PC-3 (cell line): ENCODE measurements around the gene MSL2. TPM values are rescaled to one million over a fixed set of nuclear protein-coding genes. Genes with fewer than 3 reads are reported as not detected.

Source experiments
- ATAC-seq: fragments of 200-7000 bp; cut with Tn5 transposase; 2 replicates; pipeline ENCODE4 v1.9.1; 2020; ENCODE audit warnings: mild to moderate bottlenecking, moderate library complexity
- BruUV-seq: library from RNA; stranded (reverse); fragments of 400-500 nt; replicated peaks from 2 replicates; lab custom pipeline; 2021; lab: Mats Ljungman, UMichigan
- CTCF ChIA-PET: fragments of 300-600 bp; sonication (Branson Sonifier 250); formaldehyde crosslinking; loops from one replicate; lab custom pipeline; 2022; ENCODE audit warnings: antibody characterized with exemption; lab: Charles Lee
- POLR2A ChIA-PET: fragments of 300-600 bp; sonication (Branson Sonifier 250); formaldehyde crosslinking; loops from one replicate; lab custom pipeline; 2022; ENCODE audit warnings: antibody characterized with exemption; ENCODE audit not compliant: unreplicated experiment; lab: Charles Lee
- DNase-seq: peaks from one replicate; pipeline ENCODE4 v3.0.0-alpha.2; 2015
- H2AFZ ChIP-seq: fragments of 300-600 bp; sonication (generic); 2 replicates; pipeline ENCODE4 v1.6.0; 2016; ENCODE audit warnings: antibody characterized with exemption, low read length
- H3F3A ChIP-seq: fragments of 300-600 bp; sonication (generic); one replicate; pipeline ENCODE4 v1.6.0; 2017; ENCODE audit warnings: antibody characterized with exemption, low read length, control low read depth, mild to moderate bottlenecking; ENCODE audit not compliant: unreplicated experiment
- H3K27ac ChIP-seq: fragments of 300-600 bp; sonication (generic); 2 replicates; pipeline ENCODE4 v1.5.1; 2016; ENCODE audit warnings: mild to moderate bottlenecking, low read length
- H3K27me3 ChIP-seq: fragments of 300-600 bp; sonication (generic); 2 replicates; pipeline ENCODE4 v1.6.1; 2016; ENCODE audit warnings: low read length, mixed read lengths
- H3K36me3 ChIP-seq: fragments of 300-600 bp; sonication (generic); 2 replicates; pipeline ENCODE4 v1.6.1; 2016; ENCODE audit warnings: low read depth, mixed run types, low read length, mixed read lengths
- H3K4me1 ChIP-seq: fragments of 300-600 bp; sonication (generic); 2 replicates; pipeline ENCODE4 v1.5.1; 2016; ENCODE audit warnings: low read length; ENCODE audit not compliant: insufficient read depth
- H3K4me2 ChIP-seq: fragments of 300-600 bp; sonication (generic); 2 replicates; pipeline ENCODE4 v1.6.0; 2016; ENCODE audit warnings: low read length
- H3K4me3 ChIP-seq: fragments of 300-600 bp; sonication (generic); 2 replicates; pipeline ENCODE4 v1.5.1; 2016; ENCODE audit warnings: mild to moderate bottlenecking, low read length, mixed read lengths
- H3K79me2 ChIP-seq: fragments of 300-600 bp; sonication (generic); 2 replicates; pipeline ENCODE4 v1.6.1; 2017; ENCODE audit warnings: low read length, mixed read lengths
- H3K9ac ChIP-seq: fragments of 300-600 bp; sonication (generic); 2 replicates; pipeline ENCODE4 v1.6.0; 2016; ENCODE audit warnings: mild to moderate bottlenecking, low read length
- H3K9me2 ChIP-seq: fragments of 300-600 bp; sonication (generic); replicated peaks from 2 replicates; pipeline ENCODE4 v1.6.1; 2016; ENCODE audit warnings: mixed run types, low read length, mixed read lengths
- H3K9me3 ChIP-seq: fragments of 300-600 bp; sonication (generic); 2 replicates; pipeline ENCODE4 v1.6.1; 2016; ENCODE audit warnings: low read length, mixed read lengths
- H4K20me1 ChIP-seq: fragments of 300-600 bp; sonication (generic); 2 replicates; pipeline ENCODE4 v1.6.1; 2016; ENCODE audit warnings: low read length, mixed read lengths
- CTCF ChIP-seq: fragments of 300-600 bp; sonication (generic); conservative IDR thresholded peaks from 2 replicates; pipeline ENCODE4 v1.5.1; 2017; ENCODE audit warnings: antibody characterized with exemption, low read depth, mild to moderate bottlenecking, low read length
- EZH2 ChIP-seq: fragments of 300-600 bp; sonication (generic); IDR thresholded peaks from one replicate; pipeline ENCODE4 v1.6.1; 2017; ENCODE audit warnings: antibody characterized with exemption, mild to moderate bottlenecking, low read length; ENCODE audit not compliant: unreplicated experiment
- EZH2phosphoT487 ChIP-seq: fragments of 300-600 bp; sonication (generic); IDR thresholded peaks from 2 replicates; pipeline ENCODE4 v1.6.1; 2018; ENCODE audit warnings: mild to moderate bottlenecking, antibody characterized with exemption, low read length, borderline replicate concordance
- intact Hi-C: fragments of 100-400 bp; cut with micrococcal nuclease; formaldehyde crosslinking; loops from 2 replicates; pipeline ENCODE4 v1.9.0; 2023
- total RNA-seq: library from RNA; depleted of rRNA; stranded (reverse); fragments of >200 nt; gene quantifications from 2 replicates; pipeline ENCODE4 v1.2.3, GENCODE V29; 2014

Gene MSL2
- total RNA-seq, 1 experiment from 2014 or later: 7.9 TPM

GRCh38 chr3:136152963-136153362, 43.2 kb downstream of the MSL2 start:
- Histone ChIP-seq H4K20me1 (peaks cover 34% of the 10 kb centered on the region), H3K27me3 (no peaks in the 10 kb centered on the region), H3K27ac (no peak overlapping the region), H3K79me2 (peaks cover 96% of the 10 kb centered on the region), H3K36me3 (peaks cover 7% of the 10 kb centered on the region; the same call in 1 of the 2 replicates), H3K9ac (no peak overlapping the region), H3K4me3 (no peak overlapping the region), H2AFZ (no peak overlapping the region), H3F3A (no peaks in the 10 kb centered on the region), H3K9me3 (no peaks in the 10 kb centered on the region), H3K4me2 (no peak overlapping the region), H3K4me1 (peaks cover 18% of the 10 kb centered on the region), H3K9me2 (no peaks in the 10 kb centered on the region)
- POLR2A ChIA-PET: no interaction called here
- intact Hi-C loops: no loop called here
- TF ChIP-seq EZH2phosphoT487 (no peak), CTCF (no peak), EZH2 (no peak)
- DNase-seq (no peak), ATAC-seq (no peak)
- CTCF ChIA-PET: no interaction called here
- no TSS peak for BruUV-seq

- no peaks in the 10 kb centered on the region for H3K27me3 ChIP-seq
- no peak overlapping the region for H3K4me3 ChIP-seq
- H3K9me3 ChIP-seq: no peaks in the 10 kb centered on the region
- BruUV-seq: no TSS peak
- CTCF ChIA-PET: no interaction called here
- peaks cover 35% of the 10 kb centered on the region for H4K20me1 ChIP-seq
- peaks cover 18% of the 10 kb centered on the region for H3K4me1 ChIP-seq
- no peak for TF ChIP-seq EZH2phosphoT487
- TF ChIP-seq EZH2: no peak
- no peak overlapping the region for H3K4me2 ChIP-seq
- intact Hi-C loops: no loop called here
- POLR2A ChIA-PET: no interaction called here
- DNase-seq (no peak), ATAC-seq (no peak)
- no peak overlapping the region for H3K9ac ChIP-seq
- peaks cover 96% of the 10 kb centered on the region for H3K79me2 ChIP-seq
- no peak overlapping the region for H3K27ac ChIP-seq
- H3K9me2 ChIP-seq: no peaks in the 10 kb centered on the region
- peaks cover 13% of the 10 kb centered on the region; the same call in 1 of the 2 replicates for H3K36me3 ChIP-seq
- H3F3A ChIP-seq: no peaks in the 10 kb centered on the region
- H2AFZ ChIP-seq: no peak overlapping the region
Observed at GRCh38 chr3:136152176-136152843, 43.8 kb downstream of the MSL2 start.

GRCh38 chr3:136151219-136151618, 44.9 kb downstream of the MSL2 start:
- DNase-seq: no peak
- intact Hi-C loops: no loop called here
- H3K4me1 ChIP-seq: peaks cover 18% of the 10 kb centered on the region
- no peaks in the 10 kb centered on the region for H3K27me3 ChIP-seq
- H3K36me3 ChIP-seq: peaks cover 14% of the 10 kb centered on the region; the same call in 1 of the 2 replicates
- BruUV-seq: no TSS peak
- H3K4me3 ChIP-seq: no peak overlapping the region
- POLR2A ChIA-PET: no interaction called here
- no peaks in the 10 kb centered on the region for H3K9me2 ChIP-seq
- no peak for ATAC-seq
- TF ChIP-seq EZH2phosphoT487 (no peak), EZH2 (no peak), CTCF (no peak)
- CTCF ChIA-PET: no interaction called here
- no peaks in the 10 kb centered on the region for H3F3A ChIP-seq
- no peaks in the 10 kb centered on the region for H3K9me3 ChIP-seq
- no peak overlapping the region for H2AFZ ChIP-seq
- H3K27ac ChIP-seq: no peak overlapping the region
- peaks cover 40% of the 10 kb centered on the region for H4K20me1 ChIP-seq
- no peak overlapping the region for H3K4me2 ChIP-seq
- no peak overlapping the region for H3K9ac ChIP-seq
- peaks cover 91% of the 10 kb centered on the region for H3K79me2 ChIP-seq
